Measurements from ENCODE around the gene ZNF23. TPM values are rescaled to one million over a fixed set of nuclear protein-coding genes. Genes with fewer than 3 reads are reported as not detected.

ZNF23 gene
- total RNA-seq, 1 experiment from 2014 or later: 9.6 TPM

GRCh38 chr16:71407731-71408130 is 54.3 kb downstream of the ZNF23 start:
- Mint-ChIP-seq H3K27ac (no peak overlapping the region), H3K4me1 (peaks cover 4 to 5% of the 10 kb centered on the region in 2 experiments; a peak in 3 of 4 replicates), H3K9me3 (peaks cover 12 to 15% of the 10 kb centered on the region in 2 experiments; a peak in 4 of 5 replicates), H3K4me3 (no peak overlapping the region; a peak in 1 of 5 replicates), H3K36me3 (ENCODE audit: insufficient read depth in 1 of 3, low read depth in 3 of 3) (peaks cover 0 to 5% (median 3%) of the 10 kb centered on the region in 3 experiments; a peak in 2 of 7 replicates), H3K27me3 (ENCODE audit: low read depth) (peaks cover 17% of the 10 kb centered on the region)
- Histone ChIP-seq H2BK20ac (ENCODE audit: low read depth, low read length, poor library complexity, severe bottlenecking) (no peak overlapping the region), H3K56ac (ENCODE audit: insufficient read length, low read depth, low read length) (no peak overlapping the region), H2AK5ac (ENCODE audit: insufficient read length, low read length) (no peak overlapping the region), H3K27ac (ENCODE audit: insufficient read length, low read depth, low read length) (no peak overlapping the region), H3T11ph (ENCODE audit: low read length) (no peak overlapping the region), H2BK12ac (ENCODE audit: insufficient read length, low read depth, low read length) (no peak overlapping the region), H4K20me1 (ENCODE audit: control insufficient read depth, insufficient read depth, insufficient read length) (no peaks in the 10 kb centered on the region), H3K79me2 (ENCODE audit: insufficient read depth, low read length) (no peaks in the 10 kb centered on the region), H3K23me2 (ENCODE audit: insufficient read length, low read depth, low read length, poor library complexity, severe bottlenecking) (peaks cover 6% of the 10 kb centered on the region), H3K9ac (ENCODE audit: extremely low read depth, insufficient read length, low read length) (no peak overlapping the region), H3K9me3 (ENCODE audit: control insufficient read depth, low read depth, low read length) (no peaks in the 10 kb centered on the region), H2BK5ac (ENCODE audit: insufficient read length, low read length) (no peak overlapping the region), H3K4ac (ENCODE audit: low read depth, low read length) (no peak overlapping the region), H2BK15ac (ENCODE audit: low read depth, low read length) (no peak overlapping the region), H4K5ac (ENCODE audit: insufficient read length, low read depth, low read length) (no peak overlapping the region), H2BK120ac (ENCODE audit: low read depth, low read length, poor library complexity, severe bottlenecking) (no peak overlapping the region), H4K91ac (ENCODE audit: insufficient read length, low read depth, low read length) (no peak overlapping the region), H3K18ac (ENCODE audit: insufficient read length, low read depth, low read length) (no peak overlapping the region), H4K8ac (replicated peaks; ENCODE audit: insufficient read length, low read depth, low read length) (no peak overlapping the region), H3K14ac (ENCODE audit: insufficient read depth, low read length) (no peak overlapping the region), H3K27me3 (ENCODE audit: insufficient read depth, low read length) (no peaks in the 10 kb centered on the region), H3K4me1 (ENCODE audit: insufficient read depth, low read length) (no peaks in the 10 kb centered on the region), H2AFZ (ENCODE audit: low read length) (no peak overlapping the region), H3K23ac (ENCODE audit: insufficient read length, low read depth, low read length) (no peak overlapping the region), H3K4me2 (ENCODE audit: insufficient read depth, insufficient read length, low read length) (no peak overlapping the region), H3K79me1 (ENCODE audit: insufficient read depth, low read depth, low read length, poor library complexity, severe bottlenecking) (no peaks in the 10 kb centered on the region)
- WGBS (ENCODE audit: extremely low coverage, insufficient read length, low lambda C conversion rate): no CpG with 5 or more reads among the region's 1 CpG
- no peak for TF ChIP-seq CTCF (conservative IDR thresholded peaks at IDR 0.05)
- no peak for DNase-seq
